PC-3 (cell line): ENCODE measurements around the gene MSI2. TPM values are rescaled to one million over a fixed set of nuclear protein-coding genes. Genes with fewer than 3 reads are reported as not detected.

ENCODE experiments used
- ATAC-seq: fragments of 200-7000 bp; cut with Tn5 transposase; 2 replicates; pipeline ENCODE4 v1.9.1; 2020; ENCODE audit warnings: mild to moderate bottlenecking, moderate library complexity
- BruUV-seq: library from RNA; stranded (reverse); fragments of 400-500 nt; replicated peaks from 2 replicates; lab custom pipeline; 2021; lab: Mats Ljungman, UMichigan
- CTCF ChIA-PET: fragments of 300-600 bp; sonication (Branson Sonifier 250); formaldehyde crosslinking; loops from one replicate; lab custom pipeline; 2022; ENCODE audit warnings: antibody characterized with exemption; lab: Charles Lee
- POLR2A ChIA-PET: fragments of 300-600 bp; sonication (Branson Sonifier 250); formaldehyde crosslinking; loops from one replicate; lab custom pipeline; 2022; ENCODE audit warnings: antibody characterized with exemption; ENCODE audit not compliant: unreplicated experiment; lab: Charles Lee
- DNase-seq: peaks from one replicate; pipeline ENCODE4 v3.0.0-alpha.2; 2015
- H2AFZ ChIP-seq: fragments of 300-600 bp; sonication (generic); 2 replicates; pipeline ENCODE4 v1.6.0; 2016; ENCODE audit warnings: antibody characterized with exemption, low read length
- H3F3A ChIP-seq: fragments of 300-600 bp; sonication (generic); one replicate; pipeline ENCODE4 v1.6.0; 2017; ENCODE audit warnings: antibody characterized with exemption, low read length, control low read depth, mild to moderate bottlenecking; ENCODE audit not compliant: unreplicated experiment
- H3K27ac ChIP-seq: fragments of 300-600 bp; sonication (generic); 2 replicates; pipeline ENCODE4 v1.5.1; 2016; ENCODE audit warnings: mild to moderate bottlenecking, low read length
- H3K27me3 ChIP-seq: fragments of 300-600 bp; sonication (generic); 2 replicates; pipeline ENCODE4 v1.6.1; 2016; ENCODE audit warnings: low read length, mixed read lengths
- H3K36me3 ChIP-seq: fragments of 300-600 bp; sonication (generic); 2 replicates; pipeline ENCODE4 v1.6.1; 2016; ENCODE audit warnings: low read depth, mixed run types, low read length, mixed read lengths
- H3K4me1 ChIP-seq: fragments of 300-600 bp; sonication (generic); 2 replicates; pipeline ENCODE4 v1.5.1; 2016; ENCODE audit warnings: low read length; ENCODE audit not compliant: insufficient read depth
- H3K4me2 ChIP-seq: fragments of 300-600 bp; sonication (generic); 2 replicates; pipeline ENCODE4 v1.6.0; 2016; ENCODE audit warnings: low read length
- H3K4me3 ChIP-seq: fragments of 300-600 bp; sonication (generic); 2 replicates; pipeline ENCODE4 v1.5.1; 2016; ENCODE audit warnings: mild to moderate bottlenecking, low read length, mixed read lengths
- H3K79me2 ChIP-seq: fragments of 300-600 bp; sonication (generic); 2 replicates; pipeline ENCODE4 v1.6.1; 2017; ENCODE audit warnings: low read length, mixed read lengths
- H3K9ac ChIP-seq: fragments of 300-600 bp; sonication (generic); 2 replicates; pipeline ENCODE4 v1.6.0; 2016; ENCODE audit warnings: mild to moderate bottlenecking, low read length
- H3K9me2 ChIP-seq: fragments of 300-600 bp; sonication (generic); replicated peaks from 2 replicates; pipeline ENCODE4 v1.6.1; 2016; ENCODE audit warnings: mixed run types, low read length, mixed read lengths
- H3K9me3 ChIP-seq: fragments of 300-600 bp; sonication (generic); 2 replicates; pipeline ENCODE4 v1.6.1; 2016; ENCODE audit warnings: low read length, mixed read lengths
- H4K20me1 ChIP-seq: fragments of 300-600 bp; sonication (generic); 2 replicates; pipeline ENCODE4 v1.6.1; 2016; ENCODE audit warnings: low read length, mixed read lengths
- CTCF ChIP-seq: fragments of 300-600 bp; sonication (generic); conservative IDR thresholded peaks from 2 replicates; pipeline ENCODE4 v1.5.1; 2017; ENCODE audit warnings: antibody characterized with exemption, low read depth, mild to moderate bottlenecking, low read length
- EZH2 ChIP-seq: fragments of 300-600 bp; sonication (generic); IDR thresholded peaks from one replicate; pipeline ENCODE4 v1.6.1; 2017; ENCODE audit warnings: antibody characterized with exemption, mild to moderate bottlenecking, low read length; ENCODE audit not compliant: unreplicated experiment
- EZH2phosphoT487 ChIP-seq: fragments of 300-600 bp; sonication (generic); IDR thresholded peaks from 2 replicates; pipeline ENCODE4 v1.6.1; 2018; ENCODE audit warnings: mild to moderate bottlenecking, antibody characterized with exemption, low read length, borderline replicate concordance
- intact Hi-C: fragments of 100-400 bp; cut with micrococcal nuclease; formaldehyde crosslinking; loops from 2 replicates; pipeline ENCODE4 v1.9.0; 2023
- total RNA-seq: library from RNA; depleted of rRNA; stranded (reverse); fragments of >200 nt; gene quantifications from 2 replicates; pipeline ENCODE4 v1.2.3, GENCODE V29; 2014

The MSI2 gene
- total RNA-seq, 1 experiment from 2014 or later = 54.7 TPM

GRCh38 chr17:57404795-57405490 is 148.6 kb downstream of the MSI2 start:
- BruUV-seq = no TSS peak
- Histone ChIP-seq H3K4me1 (peaks cover 43% of the 10 kb centered on the region), H3K79me2 (peaks cover 9% of the 10 kb centered on the region), H3K4me3 (no peak overlapping the region), H4K20me1 (no peaks in the 10 kb centered on the region), H3K9me3 (no peaks in the 10 kb centered on the region), H3F3A (peaks cover 5% of the 10 kb centered on the region), H3K9me2 (no peaks in the 10 kb centered on the region), H3K27me3 (no peaks in the 10 kb centered on the region), H3K27ac (no peak overlapping the region), H3K36me3 (no peaks in the 10 kb centered on the region), H3K4me2 (no peak overlapping the region), H3K9ac (no peak overlapping the region), H2AFZ (no peak overlapping the region)
- TF ChIP-seq CTCF = no peak
- DNase-seq (no peak), ATAC-seq (no peak)
- POLR2A ChIA-PET = no interaction called here
- intact Hi-C loops = no loop called here
- CTCF ChIA-PET = no interaction called here

- no peak overlapping the region for H2AFZ ChIP-seq
- H3F3A ChIP-seq = peaks cover 5% of the 10 kb centered on the region
- no peak overlapping the region for H3K9ac ChIP-seq
- DNase-seq (no peak), ATAC-seq (no peak)
- H3K27ac ChIP-seq = peak overlapping the region; percentile 96
- no peaks in the 10 kb centered on the region for H3K9me3 ChIP-seq
- H3K4me2 ChIP-seq = no peak overlapping the region
- no TSS peak for BruUV-seq
- peaks cover 37% of the 10 kb centered on the region for H3K4me1 ChIP-seq
- H3K4me3 ChIP-seq = no peak overlapping the region
- no peaks in the 10 kb centered on the region for H3K27me3 ChIP-seq
- TF ChIP-seq CTCF = no peak
- TF ChIP-seq EZH2phosphoT487 = no peak
- no peak for TF ChIP-seq EZH2
- no peaks in the 10 kb centered on the region for H4K20me1 ChIP-seq
- no peaks in the 10 kb centered on the region for H3K9me2 ChIP-seq
- ChIA-PET POLR2A (no interaction called here), CTCF (no interaction called here)
- intact Hi-C loops = no loop called here
- H3K79me2 ChIP-seq = peaks cover 13% of the 10 kb centered on the region
- H3K36me3 ChIP-seq = no peaks in the 10 kb centered on the region
Observed at GRCh38 chr17:57405491-57406072, 149.3 kb downstream of the MSI2 start.
